Measurements from ENCODE around the gene DGLUCY.

DNA sequence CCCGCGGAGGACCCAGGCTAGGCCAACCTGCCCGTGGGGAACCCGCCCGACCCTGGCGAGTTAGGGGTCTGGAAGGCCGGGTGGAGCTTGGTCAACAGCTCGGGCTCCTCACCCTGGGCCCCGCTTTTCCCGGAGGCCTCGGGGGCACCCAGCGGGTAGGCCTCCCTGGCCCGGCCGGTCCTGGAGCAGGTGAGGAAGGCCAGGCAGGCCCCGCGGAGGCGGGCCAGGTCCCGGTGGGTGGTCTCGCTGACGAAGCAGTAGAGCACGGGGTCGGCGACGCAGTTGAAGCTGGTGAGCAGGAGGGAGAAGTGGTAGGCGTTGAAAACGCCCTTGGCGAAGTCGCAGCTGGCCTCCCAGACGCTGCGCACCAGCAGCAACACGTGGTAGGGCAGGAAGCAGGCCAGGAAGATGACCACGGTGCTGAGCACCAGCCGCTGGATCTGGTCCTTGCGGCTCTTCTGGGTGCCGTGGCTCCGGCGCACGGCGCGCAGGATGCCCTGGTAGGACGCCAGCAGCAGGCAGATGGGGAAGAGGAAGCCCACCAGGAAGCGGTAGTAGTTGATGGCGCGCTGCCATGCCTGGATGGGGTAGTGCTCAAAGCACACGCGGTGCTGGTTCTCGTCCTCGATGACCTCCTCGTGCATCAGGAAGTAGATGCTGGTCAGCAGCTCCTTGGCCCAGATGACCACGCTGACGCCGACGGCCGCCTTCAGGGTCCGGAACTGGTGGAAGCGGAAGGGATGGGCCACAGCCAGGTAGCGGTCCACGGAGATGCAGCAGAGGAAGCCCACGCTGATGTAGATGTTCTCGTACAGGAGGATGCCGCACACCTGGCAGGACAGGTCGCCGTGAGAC lies 120.3 kb downstream of the DGLUCY start:
- TF ChIP-seq, protein P1, sequence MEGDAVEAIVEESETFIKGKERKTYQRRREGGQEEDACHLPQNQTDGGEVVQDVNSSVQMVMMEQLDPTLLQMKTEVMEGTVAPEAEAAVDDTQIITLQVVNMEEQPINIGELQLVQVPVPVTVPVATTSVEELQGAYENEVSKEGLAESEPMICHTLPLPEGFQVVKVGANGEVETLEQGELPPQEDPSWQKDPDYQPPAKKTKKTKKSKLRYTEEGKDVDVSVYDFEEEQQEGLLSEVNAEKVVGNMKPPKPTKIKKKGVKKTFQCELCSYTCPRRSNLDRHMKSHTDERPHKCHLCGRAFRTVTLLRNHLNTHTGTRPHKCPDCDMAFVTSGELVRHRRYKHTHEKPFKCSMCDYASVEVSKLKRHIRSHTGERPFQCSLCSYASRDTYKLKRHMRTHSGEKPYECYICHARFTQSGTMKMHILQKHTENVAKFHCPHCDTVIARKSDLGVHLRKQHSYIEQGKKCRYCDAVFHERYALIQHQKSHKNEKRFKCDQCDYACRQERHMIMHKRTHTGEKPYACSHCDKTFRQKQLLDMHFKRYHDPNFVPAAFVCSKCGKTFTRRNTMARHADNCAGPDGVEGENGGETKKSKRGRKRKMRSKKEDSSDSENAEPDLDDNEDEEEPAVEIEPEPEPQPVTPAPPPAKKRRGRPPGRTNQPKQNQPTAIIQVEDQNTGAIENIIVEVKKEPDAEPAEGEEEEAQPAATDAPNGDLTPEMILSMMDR (IDR thresholded peaks at IDR 0.05; ENCODE audit: control extremely low read depth in 1 of 3, insufficient read depth in 1 of 3, low read depth in 1 of 3, low read length in 3 of 3): no peak
- TF ChIP-seq SIN3A (conservative IDR thresholded peaks at IDR 0.05 in 1 of 2, IDR thresholded peaks at IDR 0.05 in 1 of 2; ENCODE audit: low read depth in 1 of 2, low read length in 2 of 2) (no peak), EZH2 (IDR thresholded peaks at IDR 0.05; ENCODE audit: low read depth, low read length, severe bottlenecking) (no peak), TCF12 (IDR thresholded peaks at IDR 0.05; ENCODE audit: low read depth, low read length) (no peak), POLR2A (IDR thresholded peaks at IDR 0.05; ENCODE audit: control extremely low read depth in 1 of 2, low read depth in 2 of 2, low read length in 2 of 2) (no peak), RAD21 (IDR thresholded peaks at IDR 0.05 in 1 of 2, conservative IDR thresholded peaks at IDR 0.05 in 1 of 2; ENCODE audit: low read depth in 2 of 2, low read length in 2 of 2) (no peak)
